Activated naive CD8-positive, alpha-beta T cell (primary cell): ENCODE measurements around the gene TMEM204.

ENCODE experiments used
- H3K27ac Mint-ChIP-seq: one replicate; pipeline ENCODE4 v1.8.0; 2021; ENCODE audit warnings: mixed read lengths
- H3K27me3 Mint-ChIP-seq: one replicate; pipeline ENCODE4 v1.8.0; 2021; ENCODE audit warnings: mixed read lengths
- H3K36me3 Mint-ChIP-seq: one replicate; pipeline ENCODE4 v1.8.0; 2021; ENCODE audit warnings: mixed read lengths
- H3K4me1 Mint-ChIP-seq: one replicate; pipeline ENCODE4 v1.8.0; 2021; ENCODE audit warnings: low read depth, mixed read lengths
- H3K4me3 Mint-ChIP-seq: one replicate; pipeline ENCODE4 v1.8.0; 2021; ENCODE audit warnings: mild to moderate bottlenecking, mixed read lengths
- H3K9me3 Mint-ChIP-seq: one replicate; pipeline ENCODE4 v1.8.0; 2021; ENCODE audit warnings: low read depth, mixed read lengths

TMEM204 gene

GRCh38 chr16:1533443-1533951 lies at the start of gene TMEM204:
TMEM204 (plus strand) TSS chr16:1533666; CDS start chr16:1534276, 610 bp downstream.
- Mint-ChIP-seq H3K4me1 (peaks cover 34% of the 10 kb centered on the region), H3K4me3 (peak within 1 kb of the TSS; percentile 99), H3K9me3 (no peaks in the 10 kb centered on the region), H3K27ac (peak within 1 kb of the TSS; percentile 99), H3K36me3 (peaks cover 5% of the 10 kb centered on the region), H3K27me3 (no peaks in the 10 kb centered on the region)

GRCh38 chr16:1485847-1486496 lies 47.5 kb upstream of the TMEM204 start:
- no peaks in the 10 kb centered on the region for H3K9me3 Mint-ChIP-seq
- H3K4me3 Mint-ChIP-seq: no peak overlapping the region
- no peak overlapping the region for H3K27ac Mint-ChIP-seq
- H3K4me1 Mint-ChIP-seq: no peaks in the 10 kb centered on the region
- H3K27me3 Mint-ChIP-seq: peaks cover 2% of the 10 kb centered on the region
- no peaks in the 10 kb centered on the region for H3K36me3 Mint-ChIP-seq

- Mint-ChIP-seq H3K36me3 (no peaks in the 10 kb centered on the region), H3K27me3 (no peaks in the 10 kb centered on the region), H3K4me1 (no peaks in the 10 kb centered on the region), H3K4me3 (no peak overlapping the region), H3K9me3 (no peaks in the 10 kb centered on the region), H3K27ac (no peak overlapping the region)
Observed at GRCh38 chr16:1486551-1487390, 46.7 kb upstream of the TMEM204 start.

GRCh38 chr16:1487395-1488053 lies 45.9 kb upstream of the TMEM204 start:
- H3K36me3 Mint-ChIP-seq: no peaks in the 10 kb centered on the region
- no peaks in the 10 kb centered on the region for H3K9me3 Mint-ChIP-seq
- H3K4me1 Mint-ChIP-seq: peaks cover 3% of the 10 kb centered on the region
- no peaks in the 10 kb centered on the region for H3K27me3 Mint-ChIP-seq
- no peak overlapping the region for H3K4me3 Mint-ChIP-seq
- no peak overlapping the region for H3K27ac Mint-ChIP-seq

- Mint-ChIP-seq H3K4me1 (peaks cover 8% of the 10 kb centered on the region), H3K9me3 (no peaks in the 10 kb centered on the region), H3K27me3 (no peaks in the 10 kb centered on the region), H3K4me3 (no peak overlapping the region), H3K27ac (no peak overlapping the region), H3K36me3 (no peaks in the 10 kb centered on the region)
Observed at GRCh38 chr16:1488054-1488601, 45.3 kb upstream of the TMEM204 start.

- H3K27me3 Mint-ChIP-seq: no peaks in the 10 kb centered on the region
- H3K4me3 Mint-ChIP-seq: no peak within 1 kb of the TSS
- H3K27ac Mint-ChIP-seq: no peak within 1 kb of the TSS
- H3K36me3 Mint-ChIP-seq: no peaks in the 10 kb centered on the region
- H3K9me3 Mint-ChIP-seq: no peaks in the 10 kb centered on the region
- H3K4me1 Mint-ChIP-seq: peaks cover 8% of the 10 kb centered on the region
Observed at GRCh38 chr16:1488619-1489018, 44.8 kb upstream of the TMEM204 start, which contains the start of gene PTX4. PTX4 (minus strand) TSS chr16:1488944; CDS start chr16:1488909, 35 bp downstream.

GRCh38 chr16:1489077-1489476 lies 44.4 kb upstream of the TMEM204 start:
- Mint-ChIP-seq H3K27ac (no peak overlapping the region), H3K4me3 (no peak overlapping the region), H3K27me3 (no peaks in the 10 kb centered on the region), H3K4me1 (peaks cover 10% of the 10 kb centered on the region), H3K36me3 (no peaks in the 10 kb centered on the region), H3K9me3 (no peaks in the 10 kb centered on the region)

- H3K36me3 Mint-ChIP-seq: no peaks in the 10 kb centered on the region
- no peak overlapping the region for H3K4me3 Mint-ChIP-seq
- peaks cover 11% of the 10 kb centered on the region for H3K4me1 Mint-ChIP-seq
- H3K9me3 Mint-ChIP-seq: no peaks in the 10 kb centered on the region
- no peaks in the 10 kb centered on the region for H3K27me3 Mint-ChIP-seq
- peak overlapping the region; percentile 16 for H3K27ac Mint-ChIP-seq
Observed at GRCh38 chr16:1491327-1491726, 42.1 kb upstream of the TMEM204 start.

GRCh38 chr16:1492082-1492922 lies 41.2 kb upstream of the TMEM204 start:
- Mint-ChIP-seq H3K27me3 (no peaks in the 10 kb centered on the region), H3K4me3 (peak overlapping the region; percentile 97), H3K9me3 (no peaks in the 10 kb centered on the region), H3K27ac (peak overlapping the region; percentile 100), H3K36me3 (no peaks in the 10 kb centered on the region), H3K4me1 (peaks cover 11% of the 10 kb centered on the region)

GRCh38 chr16:1492923-1493745 lies 40.3 kb upstream of the TMEM204 start, which contains the start of gene TELO2:
TELO2 (plus strand) TSS chr16:1493360; CDS start chr16:1494282, 922 bp downstream.
- Mint-ChIP-seq H3K36me3 (no peaks in the 10 kb centered on the region), H3K27ac (peak within 1 kb of the TSS; percentile 100), H3K4me3 (peak within 1 kb of the TSS; percentile 97), H3K9me3 (no peaks in the 10 kb centered on the region), H3K27me3 (no peaks in the 10 kb centered on the region), H3K4me1 (peaks cover 11% of the 10 kb centered on the region)

- H3K27me3 Mint-ChIP-seq: no peaks in the 10 kb centered on the region
- H3K27ac Mint-ChIP-seq: peak overlapping the region; percentile 89
- H3K4me1 Mint-ChIP-seq: peaks cover 11% of the 10 kb centered on the region
- peak overlapping the region; percentile 97 for H3K4me3 Mint-ChIP-seq
- H3K9me3 Mint-ChIP-seq: no peaks in the 10 kb centered on the region
- H3K36me3 Mint-ChIP-seq: no peaks in the 10 kb centered on the region
Observed at GRCh38 chr16:1493746-1494094, 39.7 kb upstream of the TMEM204 start.

- peak overlapping the region; percentile 22 for H3K27ac Mint-ChIP-seq
- peak overlapping the region; percentile 97 for H3K4me3 Mint-ChIP-seq
- H3K9me3 Mint-ChIP-seq: no peaks in the 10 kb centered on the region
- H3K4me1 Mint-ChIP-seq: peaks cover 11% of the 10 kb centered on the region
- no peaks in the 10 kb centered on the region for H3K27me3 Mint-ChIP-seq
- H3K36me3 Mint-ChIP-seq: no peaks in the 10 kb centered on the region
Observed at GRCh38 chr16:1494129-1494640, 39.3 kb upstream of the TMEM204 start.

- Mint-ChIP-seq H3K4me3 (peak overlapping the region; percentile 97), H3K36me3 (no peaks in the 10 kb centered on the region), H3K27me3 (no peaks in the 10 kb centered on the region), H3K27ac (no peak overlapping the region), H3K4me1 (peaks cover 11% of the 10 kb centered on the region), H3K9me3 (no peaks in the 10 kb centered on the region)
Observed at GRCh38 chr16:1494711-1495110, 38.8 kb upstream of the TMEM204 start.
